ENCODE measurements around the gene XBP1. TPM values are rescaled to one million over a fixed set of nuclear protein-coding genes. Genes with fewer than 3 reads are reported as not detected.
A peak's percentile ranks its signal among the peaks of the same experiment; 100 is the strongest.
"Not testable (repeated sequence)": the region's sequence is repeated elsewhere in the genome, so short reads cannot be mapped to it uniquely, and the experiment has no call there.

Gene XBP1
- total RNA-seq, 2 experiments from 2014 or later, result 111 TPM

DNA sequence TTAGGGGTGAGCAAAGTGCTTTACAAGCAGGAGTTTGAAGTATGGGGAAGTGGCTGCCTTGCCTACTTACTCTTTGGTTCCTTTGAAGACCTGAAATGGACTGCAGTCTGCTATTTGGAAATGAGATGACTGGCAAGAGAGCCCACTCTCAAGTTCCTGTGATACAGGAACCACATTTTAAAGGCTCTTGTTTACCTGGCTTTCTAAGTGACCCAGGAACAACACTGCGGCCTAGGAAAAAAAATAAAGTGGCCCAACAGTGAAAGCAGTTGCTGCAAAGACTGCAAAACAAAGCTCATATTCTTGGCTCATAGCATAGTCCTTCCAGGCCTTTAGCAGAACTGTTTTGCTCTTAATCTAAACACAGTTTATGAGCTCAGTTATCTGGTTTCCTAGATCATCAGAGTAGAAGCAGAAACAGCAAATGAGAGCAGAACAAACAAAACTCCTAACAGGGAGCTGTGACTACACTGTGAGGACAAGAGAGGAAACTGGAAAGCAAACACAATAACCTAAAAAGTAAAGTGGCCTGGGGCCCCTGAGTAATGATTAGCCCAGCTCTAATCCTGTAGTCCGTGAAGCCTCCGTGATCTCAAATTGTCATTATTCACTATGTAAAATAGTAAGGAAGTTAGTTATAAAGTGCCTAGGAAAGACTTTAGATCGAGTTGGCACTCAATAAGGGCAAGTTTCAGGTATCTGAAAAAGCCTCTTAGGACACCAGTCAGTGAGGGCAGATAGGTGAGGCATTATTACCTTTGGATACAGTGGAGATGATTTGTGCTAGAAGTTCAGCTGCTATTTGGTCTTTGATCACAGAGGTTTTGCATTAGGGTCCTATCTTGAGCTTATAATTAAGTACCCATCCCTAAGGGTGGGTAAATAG is 16.3 kb downstream of the XBP1 start:
- H3K27me3 Mint-ChIP-seq, result no peaks in the 10 kb centered on the region
- H3K27ac Mint-ChIP-seq, result no peak overlapping the region
- no peak for DNase-seq
- H3K9me3 Mint-ChIP-seq, result no peaks in the 10 kb centered on the region
- no peak overlapping the region for H3K4me3 Mint-ChIP-seq
- peaks cover 19% of the 10 kb centered on the region for H3K36me3 Mint-ChIP-seq
- H3K4me1 Mint-ChIP-seq, result peaks cover 8% of the 10 kb centered on the region

DNA sequence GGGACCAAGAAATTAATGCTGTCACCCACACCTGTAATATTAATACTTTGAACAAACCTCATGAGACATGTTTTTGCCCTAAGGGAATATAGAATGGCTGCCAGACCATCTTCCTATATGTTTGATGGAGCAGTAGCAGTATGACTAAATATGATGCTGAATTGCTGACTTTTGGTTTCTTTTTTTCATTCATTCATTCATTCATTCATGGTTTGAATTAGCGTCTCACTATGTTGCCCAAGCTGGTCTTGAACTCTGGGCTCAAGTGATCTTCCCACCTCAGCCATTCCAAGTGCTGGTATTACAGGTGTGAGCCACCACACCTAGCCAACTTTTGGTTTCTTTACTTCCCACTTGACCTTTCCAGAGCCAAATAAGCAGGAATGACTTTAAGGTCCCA is 20.1 kb downstream of the XBP1 start:
- peaks cover 19% of the 10 kb centered on the region for H3K4me1 Mint-ChIP-seq
- H3K4me3 Mint-ChIP-seq, result no peak overlapping the region
- no peaks in the 10 kb centered on the region for H3K27me3 Mint-ChIP-seq
- no peak overlapping the region for H3K27ac Mint-ChIP-seq
- H3K9me3 Mint-ChIP-seq, result no peaks in the 10 kb centered on the region
- H3K36me3 Mint-ChIP-seq, result peaks cover 19% of the 10 kb centered on the region
- DNase-seq, result no peak

DNA sequence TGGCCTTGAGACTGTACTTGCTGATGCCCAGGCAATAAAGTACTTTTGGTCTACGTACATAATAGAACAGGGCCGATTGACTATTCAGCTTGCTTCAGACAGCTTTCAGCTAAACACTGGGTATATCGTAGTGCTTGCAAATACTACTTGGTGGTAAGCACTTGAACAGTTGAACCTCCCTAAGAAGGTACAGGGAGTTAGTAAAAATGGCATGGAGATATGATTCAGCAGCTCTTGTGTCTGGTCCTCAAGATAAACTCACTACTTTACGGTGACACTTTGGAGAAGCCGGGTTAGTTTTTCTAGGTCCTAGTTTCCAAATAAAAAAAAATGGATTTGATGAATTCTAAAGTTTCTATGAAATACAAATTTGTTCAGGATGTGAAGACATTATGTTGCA is 20.5 kb downstream of the XBP1 start:
- Mint-ChIP-seq H3K36me3 (peaks cover 17% of the 10 kb centered on the region), H3K4me3 (no peak overlapping the region), H3K27ac (no peak overlapping the region), H3K27me3 (no peaks in the 10 kb centered on the region), H3K4me1 (peaks cover 21% of the 10 kb centered on the region), H3K9me3 (no peaks in the 10 kb centered on the region)
- no peak for DNase-seq

DNA sequence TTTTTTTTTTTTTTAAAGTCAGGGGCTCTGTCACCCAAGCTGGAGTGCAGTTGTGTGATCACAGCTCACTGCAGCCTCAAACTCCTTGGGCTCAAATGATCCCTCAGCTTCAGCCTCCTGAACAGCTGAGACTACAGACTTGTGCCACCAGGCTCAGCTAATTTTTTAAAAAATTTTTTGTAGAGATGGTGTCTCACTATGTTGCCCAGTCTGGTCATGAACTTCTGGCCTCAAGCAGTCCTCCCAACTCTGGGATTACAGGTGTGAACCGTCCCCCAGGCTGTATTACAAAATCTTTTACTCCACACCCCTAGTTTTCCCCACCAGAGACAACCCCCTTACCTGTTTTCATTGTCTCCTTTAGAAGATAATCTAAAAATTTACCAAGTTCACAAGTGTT is 26.0 kb downstream of the XBP1 start:
- H3K36me3 Mint-ChIP-seq, result peaks cover 23% of the 10 kb centered on the region
- no peak for DNase-seq
- H3K27me3 Mint-ChIP-seq, result no peaks in the 10 kb centered on the region

DNA sequence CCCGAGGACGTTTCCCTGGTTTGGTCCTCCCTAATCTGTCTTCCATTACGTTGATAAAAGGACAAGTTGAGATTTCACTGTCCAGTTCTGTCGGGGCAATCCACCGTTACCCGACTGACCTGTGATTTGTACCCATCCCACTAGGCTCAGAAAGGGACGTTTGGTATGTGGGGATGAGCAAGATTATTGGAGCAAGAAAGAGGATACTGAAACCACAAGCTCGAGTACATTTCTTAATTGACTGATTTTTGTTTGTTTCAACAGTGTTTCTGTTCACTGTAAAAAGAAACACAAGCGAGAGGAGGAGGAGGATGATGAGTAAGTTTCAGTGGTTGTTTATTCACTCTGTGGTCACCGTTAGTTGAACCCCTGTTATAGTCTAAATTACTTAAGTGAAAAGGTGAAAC is 26.9 kb downstream of the XBP1 start:
- Mint-ChIP-seq H3K27me3 (no peaks in the 10 kb centered on the region), H3K27ac (peak overlapping the region; percentile 94), H3K4me3 (peak overlapping the region; percentile 91), H3K36me3 (peaks cover 23% of the 10 kb centered on the region), H3K9me3 (peaks cover 4% of the 10 kb centered on the region), H3K4me1 (peaks cover 25% of the 10 kb centered on the region)
- no peak for DNase-seq

More for the DNA sequence above, 26.0 kb downstream of the XBP1 start:
- Mint-ChIP-seq H3K4me3 (peak overlapping the region; percentile 61), H3K27ac (no peak overlapping the region), H3K9me3 (peaks cover 4% of the 10 kb centered on the region), H3K4me1 (peaks cover 27% of the 10 kb centered on the region)

DNA sequence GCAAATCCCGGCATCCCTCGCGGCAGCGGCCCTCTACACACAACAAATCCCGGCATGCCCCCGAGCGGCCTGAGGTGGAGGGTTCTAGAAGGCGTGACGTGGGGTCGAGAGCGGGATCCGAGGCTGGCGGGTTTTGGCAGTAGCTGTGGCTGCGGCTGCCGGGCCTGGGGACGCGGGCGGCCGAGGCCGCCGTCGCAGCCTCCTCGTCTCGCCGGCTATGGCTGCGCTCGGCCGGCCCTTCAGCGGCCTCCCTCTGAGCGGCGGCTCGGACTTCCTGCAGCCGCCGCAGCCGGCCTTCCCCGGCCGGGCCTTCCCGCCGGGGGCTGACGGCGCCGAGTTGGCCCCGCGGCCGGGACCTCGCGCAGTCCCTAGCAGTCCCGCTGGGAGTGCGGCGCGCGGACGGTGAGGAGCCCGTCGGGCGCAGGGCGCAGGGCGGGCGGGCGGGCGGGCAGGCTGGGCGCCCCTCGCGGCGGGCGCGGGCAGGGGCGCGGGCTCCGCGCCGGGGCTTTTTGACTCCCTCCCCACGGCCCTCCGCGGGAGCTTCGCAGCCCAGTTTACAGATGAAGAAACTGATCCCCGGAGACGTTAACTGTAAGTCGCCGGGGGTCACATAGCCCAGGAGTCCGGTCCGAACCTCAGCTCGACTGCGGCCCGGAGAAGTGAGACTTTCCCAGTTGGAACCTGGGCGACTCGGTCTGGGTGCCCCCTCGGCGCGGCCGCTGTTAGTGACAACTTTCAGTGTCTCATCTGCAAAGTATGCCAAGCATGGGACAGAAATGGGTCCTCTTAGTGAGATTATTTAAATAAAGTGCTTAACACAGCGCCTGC is 27.5 kb downstream of the XBP1 start, which contains the start of gene CCDC117:
CCDC117 (plus strand) TSS at position 63 of the 828 bp plus-strand sequence; CDS start at position 218, 155 bp downstream.
- peak within 1 kb of the TSS; percentile 91 for H3K4me3 Mint-ChIP-seq
- peak within 1 kb of the TSS; percentile 94 for H3K27ac Mint-ChIP-seq
- H3K27me3 Mint-ChIP-seq, result no peaks in the 10 kb centered on the region
- peaks cover 4% of the 10 kb centered on the region for H3K9me3 Mint-ChIP-seq
- H3K36me3 Mint-ChIP-seq, result peaks cover 22% of the 10 kb centered on the region
- peaks cover 20% of the 10 kb centered on the region for H3K4me1 Mint-ChIP-seq
- peak; percentile 92 for DNase-seq

DNA sequence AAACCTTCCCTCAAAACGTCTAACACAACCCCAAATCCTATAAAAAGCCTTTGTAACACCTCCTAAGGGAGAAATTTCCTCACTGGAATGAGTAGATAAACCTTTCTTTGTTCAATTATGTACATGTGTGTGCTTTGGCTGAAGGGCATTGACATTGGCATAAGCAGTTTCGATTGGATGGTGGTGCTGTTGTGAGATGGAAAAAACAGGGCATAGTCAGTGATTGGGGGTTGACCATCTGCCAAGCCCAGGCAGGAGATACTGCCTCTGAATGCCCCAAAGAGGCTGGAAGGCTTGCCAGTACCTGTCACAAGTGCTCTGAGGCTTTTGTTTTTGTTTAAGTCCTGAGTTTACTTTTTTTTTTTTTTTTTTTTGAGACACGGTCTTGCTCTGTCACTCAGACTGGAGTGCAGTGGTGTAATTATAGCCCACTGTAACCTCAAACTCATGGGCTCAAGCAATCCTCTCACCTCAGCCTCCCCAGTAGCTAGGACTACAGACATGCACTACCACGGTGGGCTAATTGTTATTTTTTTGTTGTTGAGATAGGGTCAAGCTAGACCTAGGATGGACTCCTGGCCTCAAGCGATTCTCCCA is 29.1 kb downstream of the XBP1 start:
- no peak for DNase-seq
- Mint-ChIP-seq H3K4me1 (peaks cover 17% of the 10 kb centered on the region), H3K4me3 (no peak overlapping the region), H3K36me3 (peaks cover 18% of the 10 kb centered on the region), H3K27ac (no peak overlapping the region), H3K27me3 (no peaks in the 10 kb centered on the region), H3K9me3 (peaks cover 4% of the 10 kb centered on the region)

DNA sequence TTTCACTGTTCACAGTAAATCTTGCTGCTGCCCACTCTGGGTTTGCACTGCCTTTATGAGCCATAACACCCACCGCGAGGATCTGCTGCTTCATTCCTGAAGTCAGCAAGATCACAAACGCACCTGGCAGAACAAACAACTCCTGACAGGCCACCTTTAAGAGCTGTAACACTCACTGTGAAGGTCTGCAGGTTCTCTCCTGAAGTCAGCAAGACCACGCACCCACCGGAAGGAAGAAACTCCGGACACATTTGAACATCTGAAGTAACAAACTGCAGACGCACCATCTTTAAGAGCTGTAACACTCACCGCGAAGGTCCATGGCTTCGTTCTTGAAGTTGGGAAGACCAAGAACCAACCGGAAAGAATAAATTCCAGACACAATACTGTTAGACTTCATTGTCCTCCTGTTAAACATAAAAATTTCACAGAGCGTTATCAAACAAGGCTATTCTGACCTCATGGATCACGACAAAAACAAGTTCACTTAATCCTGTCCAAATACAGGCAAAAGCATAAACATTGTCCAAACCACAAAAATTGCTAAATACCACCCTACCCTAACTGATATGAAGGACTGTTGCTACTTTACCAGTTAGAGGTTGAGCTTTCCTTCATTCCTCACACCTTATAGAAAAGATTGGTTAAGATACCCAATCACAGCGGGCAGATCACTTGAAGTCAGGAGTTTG is 30.8 kb downstream of the XBP1 start:
- H3K27me3 Mint-ChIP-seq, result no peaks in the 10 kb centered on the region
- H3K27ac Mint-ChIP-seq, result no peak overlapping the region
- no peak for DNase-seq
- peaks cover 7% of the 10 kb centered on the region for H3K36me3 Mint-ChIP-seq
- H3K4me1 Mint-ChIP-seq, result peaks cover 9% of the 10 kb centered on the region
- H3K4me3 Mint-ChIP-seq, result no peak overlapping the region
- H3K9me3 Mint-ChIP-seq, result peaks cover 4% of the 10 kb centered on the region

DNA sequence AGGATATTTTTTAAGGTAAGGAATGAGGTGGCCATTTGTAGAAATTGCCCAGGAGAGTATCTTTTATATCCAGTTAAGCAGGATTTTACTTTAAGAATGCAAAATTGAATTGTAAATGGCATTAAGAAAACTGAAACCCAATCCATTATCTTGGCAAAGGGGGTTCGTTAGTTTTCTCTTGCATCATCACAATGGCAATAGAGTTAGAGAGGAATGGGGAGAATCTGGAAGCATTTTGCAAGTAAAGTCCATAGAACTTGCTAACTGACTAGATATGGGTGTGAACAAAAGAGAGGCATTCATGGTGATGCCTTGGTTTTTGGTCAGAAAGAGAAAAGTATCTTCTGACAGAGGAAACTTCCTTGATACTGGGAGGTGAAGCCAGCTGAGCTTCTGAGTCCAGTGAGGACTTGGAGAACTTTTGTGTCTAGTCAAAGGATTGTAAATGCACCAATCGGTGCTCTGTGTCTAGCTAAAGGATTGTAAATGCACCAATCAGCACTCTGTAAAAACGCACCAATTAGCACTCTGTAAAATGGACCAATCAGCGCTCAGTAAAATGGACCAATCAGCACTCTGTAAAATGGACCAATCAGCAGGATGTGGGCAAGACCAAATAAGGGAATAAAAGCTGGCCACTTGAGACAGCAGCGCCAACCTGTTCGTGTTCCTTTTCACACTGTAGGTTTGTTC is 31.5 kb downstream of the XBP1 start:
- Mint-ChIP-seq H3K36me3 (peaks cover 5% of the 10 kb centered on the region), H3K27ac (no peak overlapping the region), H3K4me3 (no peak overlapping the region), H3K27me3 (no peaks in the 10 kb centered on the region), H3K9me3 (peaks cover 4% of the 10 kb centered on the region), H3K4me1 (peaks cover 7% of the 10 kb centered on the region)
- DNase-seq, result no peak

DNA sequence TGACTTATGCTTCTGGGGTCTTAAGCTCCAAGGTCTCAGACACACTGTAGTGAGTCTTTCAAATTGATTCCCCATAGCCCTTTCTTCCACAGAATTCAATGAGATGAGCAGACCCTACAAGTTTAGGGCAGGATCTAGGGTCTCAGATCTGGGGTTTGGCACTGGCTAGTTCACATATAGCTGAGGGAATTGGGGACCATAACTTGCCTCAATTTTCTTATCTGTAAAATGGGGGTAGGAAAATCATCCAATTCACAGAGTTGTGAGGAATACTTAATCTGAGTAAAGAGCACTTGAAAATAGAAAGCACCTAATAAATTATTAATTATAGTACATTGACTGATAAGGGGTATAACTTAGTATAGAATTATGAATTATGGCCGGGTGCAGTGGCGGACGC is 33.7 kb downstream of the XBP1 start:
- no peak for DNase-seq
- peaks cover 4% of the 10 kb centered on the region for H3K9me3 Mint-ChIP-seq
- no peak overlapping the region for H3K4me3 Mint-ChIP-seq
- H3K27me3 Mint-ChIP-seq, result no peaks in the 10 kb centered on the region
- no peak overlapping the region for H3K27ac Mint-ChIP-seq
- H3K4me1 Mint-ChIP-seq, result no peaks in the 10 kb centered on the region
- H3K36me3 Mint-ChIP-seq, result no peaks in the 10 kb centered on the region

DNA sequence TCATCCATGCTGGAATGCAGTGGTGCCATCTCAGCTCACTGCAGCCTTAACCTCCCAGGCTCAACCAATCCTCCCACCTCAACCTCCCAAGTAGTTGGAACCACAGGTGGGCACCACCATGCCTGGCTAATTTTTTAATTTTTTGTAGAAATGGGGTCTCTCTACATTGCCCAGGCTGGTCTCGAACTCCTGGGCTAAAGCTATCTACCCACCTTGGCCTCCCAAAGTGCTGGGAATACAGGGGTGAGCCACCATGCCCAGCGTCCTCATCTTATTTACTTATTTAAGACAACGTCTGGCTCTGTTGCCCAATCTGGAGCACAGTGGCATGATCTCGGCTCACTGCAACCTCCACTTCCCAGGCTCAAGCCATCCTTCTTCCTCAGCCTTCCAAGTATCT is 38.4 kb downstream of the XBP1 start:
- H3K36me3 Mint-ChIP-seq, H3K27me3 Mint-ChIP-seq, H3K4me3 Mint-ChIP-seq, H3K4me1 Mint-ChIP-seq, DNase-seq, H3K27ac Mint-ChIP-seq, H3K9me3 Mint-ChIP-seq: not testable (repeated sequence)

DNA sequence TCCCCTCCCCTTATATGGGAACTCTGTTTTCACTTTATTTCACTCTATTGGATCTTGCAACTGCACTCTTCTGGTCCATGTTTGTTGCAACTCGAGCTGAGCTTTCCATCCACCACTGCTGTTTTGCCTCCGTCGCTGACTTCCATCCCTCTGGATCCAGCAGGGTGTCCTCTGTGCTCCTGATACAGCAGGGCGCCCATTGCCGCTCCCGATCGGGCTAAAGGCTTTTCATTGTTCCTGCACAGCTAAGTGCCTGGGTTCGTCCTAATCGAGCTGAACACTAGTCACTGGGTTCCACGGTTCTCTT is 39.0 kb downstream of the XBP1 start:
- Mint-ChIP-seq H3K27ac (no peak overlapping the region), H3K9me3 (no peaks in the 10 kb centered on the region), H3K4me1 (no peaks in the 10 kb centered on the region), H3K36me3 (peaks cover 4% of the 10 kb centered on the region), H3K27me3 (no peaks in the 10 kb centered on the region), H3K4me3 (no peak overlapping the region)
- no peak for DNase-seq

DNA sequence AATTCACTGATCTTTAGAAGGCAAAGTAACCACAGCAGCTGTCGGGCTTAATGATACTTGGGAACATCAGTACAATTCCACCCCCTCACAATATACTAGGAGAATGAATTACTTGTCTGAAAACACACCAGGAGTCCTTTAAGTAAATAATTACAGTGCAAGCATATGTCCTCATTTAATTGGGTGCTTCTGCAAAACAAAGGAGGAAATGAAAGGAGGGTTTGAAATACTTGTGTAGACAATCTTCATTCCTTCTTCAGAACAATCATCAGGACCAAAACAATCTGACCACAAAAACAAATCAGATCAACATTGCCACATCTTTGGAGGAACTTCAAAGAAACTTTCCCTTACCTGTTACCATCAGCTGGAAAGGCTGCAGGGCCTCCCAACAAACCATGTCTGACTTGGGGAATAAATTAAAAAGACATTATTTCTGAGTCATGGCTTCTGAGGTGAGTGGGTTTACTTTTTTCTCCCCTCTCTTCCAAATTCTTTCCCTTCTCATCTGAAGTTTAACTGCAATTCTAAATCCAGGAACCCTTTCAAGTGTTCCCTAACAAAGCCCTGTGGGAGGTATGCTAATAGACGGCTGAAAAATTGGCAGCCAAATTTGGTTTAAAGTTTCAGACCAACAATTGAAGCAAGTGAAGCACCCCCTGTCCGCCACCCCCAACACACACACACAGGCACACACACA is 40.4 kb downstream of the XBP1 start:
- Mint-ChIP-seq H3K27ac (no peak overlapping the region), H3K27me3 (no peaks in the 10 kb centered on the region), H3K36me3 (peaks cover 4% of the 10 kb centered on the region), H3K4me1 (no peaks in the 10 kb centered on the region), H3K4me3 (no peak overlapping the region), H3K9me3 (no peaks in the 10 kb centered on the region)
- DNase-seq, result no peak

DNA sequence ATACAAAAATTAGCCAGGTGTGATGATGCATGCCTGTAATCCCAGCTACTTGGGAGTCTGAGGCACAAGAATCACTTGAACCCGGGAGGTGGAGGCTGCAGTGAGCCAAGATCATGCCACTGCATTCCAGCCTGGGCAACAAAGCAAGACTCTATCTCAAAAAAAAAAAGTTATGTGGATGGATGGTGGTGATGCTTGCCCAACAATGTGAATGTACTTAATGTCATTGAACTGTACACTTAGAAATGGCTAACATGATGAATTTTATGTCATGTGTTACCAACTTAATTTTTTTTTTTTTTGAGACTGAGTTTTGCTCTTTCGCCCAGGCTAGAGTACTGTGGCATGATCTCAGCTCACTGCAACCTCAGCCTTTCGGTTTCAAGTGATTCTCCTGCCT is 45.9 kb downstream of the XBP1 start:
- H3K9me3 Mint-ChIP-seq, H3K36me3 Mint-ChIP-seq: not testable (repeated sequence)

More for the DNA sequence above, 45.9 kb downstream of the XBP1 start:
- not testable (repeated sequence) for H3K4me1 Mint-ChIP-seq, DNase-seq, H3K27me3 Mint-ChIP-seq, H3K27ac Mint-ChIP-seq, H3K4me3 Mint-ChIP-seq

Measured in activated naive CD8-positive, alpha-beta T cell treated with anti-CD3 and anti-CD28 coated beads for 36 hours (primary cell).